GM04503 (cell line): ENCODE measurements around the gene MS4A2.
"Not testable (repeated sequence)": the region's sequence is repeated elsewhere in the genome, so short reads cannot be mapped to it uniquely, and the experiment has no call there.

Source experiments
- DNase-seq: peaks from one replicate; pipeline ENCODE4 v3.0.0-alpha.2; 2012; ENCODE audit warnings: low read depth

Gene MS4A2

GRCh38 chr11:60101368-60101767 lies 12.9 kb downstream of the MS4A2 start:
- not testable (repeated sequence) for DNase-seq

- DNase-seq: not testable (repeated sequence)
Measured at GRCh38 chr11:60104471-60105115, 16.1 kb downstream of the MS4A2 start.

- not testable (repeated sequence) for DNase-seq
Measured at GRCh38 chr11:60108631-60109030, 20.2 kb downstream of the MS4A2 start.

- no peak for DNase-seq
Measured at GRCh38 chr11:60111793-60112192, 23.3 kb downstream of the MS4A2 start.

- no peak for DNase-seq
Measured at GRCh38 chr11:60116996-60117790, 28.7 kb downstream of the MS4A2 start.

- DNase-seq: no peak
Measured at GRCh38 chr11:60118338-60118737, 29.9 kb downstream of the MS4A2 start.

GRCh38 chr11:60119710-60120109 lies 31.2 kb downstream of the MS4A2 start:
- DNase-seq: no peak

- no peak for DNase-seq
Measured at GRCh38 chr11:60121264-60121663, 32.8 kb downstream of the MS4A2 start.

- no peak for DNase-seq
Measured at GRCh38 chr11:60122414-60123036, 34.1 kb downstream of the MS4A2 start.

- DNase-seq: no peak
Measured at GRCh38 chr11:60124802-60125432, 36.5 kb downstream of the MS4A2 start.

GRCh38 chr11:60125956-60126585 lies 37.6 kb downstream of the MS4A2 start:
- DNase-seq: no peak

GRCh38 chr11:60127311-60127811 lies 38.9 kb downstream of the MS4A2 start:
- no peak for DNase-seq

GRCh38 chr11:60128376-60128775 lies 39.9 kb downstream of the MS4A2 start:
- no peak for DNase-seq

- DNase-seq: not testable (repeated sequence)
Measured at GRCh38 chr11:60128866-60129265, 40.4 kb downstream of the MS4A2 start.

- no peak for DNase-seq
Measured at GRCh38 chr11:60129853-60130252, 41.4 kb downstream of the MS4A2 start.

GRCh38 chr11:60130496-60130895 lies 42.0 kb downstream of the MS4A2 start:
- no peak for DNase-seq

GRCh38 chr11:60131912-60132311 lies 43.4 kb downstream of the MS4A2 start:
- no peak for DNase-seq

- no peak for DNase-seq
Measured at GRCh38 chr11:60133917-60134316, 45.5 kb downstream of the MS4A2 start.

GRCh38 chr11:60143768-60144167 lies 55.3 kb downstream of the MS4A2 start:
- DNase-seq: no peak

GRCh38 chr11:60145677-60146076 lies 57.2 kb downstream of the MS4A2 start:
- no peak for DNase-seq
